ENCODE data around the gene RHOA. TPM values are rescaled to one million over a fixed set of nuclear protein-coding genes. Genes with fewer than 3 reads are reported as not detected.
A peak's percentile ranks its signal among the peaks of the same experiment; 100 is the strongest.
"Not testable (repeated sequence)": the region's sequence is repeated elsewhere in the genome, so short reads cannot be mapped to it uniquely, and the experiment has no call there.

RHOA gene
- total and polyA plus RNA-seq, 2 experiments from 2014 or later, result 781 to 996 TPM

DNA sequence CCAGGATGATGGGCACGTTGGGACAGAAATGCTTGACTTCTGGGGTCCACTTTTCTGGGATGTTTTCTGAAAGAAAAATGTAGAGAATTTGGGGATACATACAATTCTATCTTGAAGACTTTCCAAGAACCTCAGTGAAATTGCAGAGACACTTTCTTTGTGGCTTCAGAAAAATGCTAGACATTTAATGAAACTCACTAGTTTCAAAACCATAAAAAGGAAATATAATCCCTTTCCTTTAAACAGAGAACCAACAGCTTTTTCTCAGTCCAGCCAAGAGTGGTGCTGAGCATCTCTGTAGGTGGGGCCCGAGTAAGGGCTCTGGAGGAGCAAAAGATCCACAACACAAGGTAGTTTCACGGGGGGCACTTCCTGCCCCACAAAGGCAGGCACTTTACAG, 49.2 kb downstream of the RHOA start:
- peaks cover 5% of the 10 kb centered on the region; the same call in 1 of the 2 replicates for H4K20me1 ChIP-seq (ENCODE audit: insufficient read depth)
- H3K9me3 ChIP-seq (ENCODE audit: low read depth), result no peaks in the 10 kb centered on the region
- H3K4me2 ChIP-seq (ENCODE audit: unreplicated experiment), result peak overlapping the region; percentile 33
- H3F3A ChIP-seq (ENCODE audit: insufficient read depth), result peaks cover 58% of the 10 kb centered on the region
- H3K27ac ChIP-seq, result peak overlapping the region; percentile 50
- WGBS, 2 experiments (ENCODE audit: low coverage in 1 of 2, low lambda C conversion rate in 2 of 2, missing lambda C conversion rate in 2 of 2), result 74 to 78% methylated on average over 3 of the region's 3 CpGs
- H3K9ac ChIP-seq, result no peak overlapping the region
- H3K9me2 ChIP-seq (ENCODE audit: insufficient read depth), result no peaks in the 10 kb centered on the region
- H3K4me1 ChIP-seq (ENCODE audit: insufficient read depth), result peaks cover 40% of the 10 kb centered on the region
- TF ChIP-seq EZH2 (IDR thresholded peaks at IDR 0.05; ENCODE audit: insufficient read depth, poor library complexity, severe bottlenecking) (no peak), EZH2phosphoT487 (IDR thresholded peaks at IDR 0.05; ENCODE audit: insufficient read depth, low read depth) (no peak)
- peak; percentile 42 for DNase-seq
- H2AFZ ChIP-seq, result no peak overlapping the region
- H3K27me3 ChIP-seq (replicated peaks; ENCODE audit: insufficient read depth), result no peaks in the 10 kb centered on the region
- no peak overlapping the region for H3K4me3 ChIP-seq
- H3K36me3 ChIP-seq (ENCODE audit: low read depth), result peaks cover 74% of the 10 kb centered on the region
- in situ Hi-C loops (cut with MboI), result no loop called here
- peaks cover 87% of the 10 kb centered on the region for H3K79me2 ChIP-seq (ENCODE audit: insufficient read depth)

DNA sequence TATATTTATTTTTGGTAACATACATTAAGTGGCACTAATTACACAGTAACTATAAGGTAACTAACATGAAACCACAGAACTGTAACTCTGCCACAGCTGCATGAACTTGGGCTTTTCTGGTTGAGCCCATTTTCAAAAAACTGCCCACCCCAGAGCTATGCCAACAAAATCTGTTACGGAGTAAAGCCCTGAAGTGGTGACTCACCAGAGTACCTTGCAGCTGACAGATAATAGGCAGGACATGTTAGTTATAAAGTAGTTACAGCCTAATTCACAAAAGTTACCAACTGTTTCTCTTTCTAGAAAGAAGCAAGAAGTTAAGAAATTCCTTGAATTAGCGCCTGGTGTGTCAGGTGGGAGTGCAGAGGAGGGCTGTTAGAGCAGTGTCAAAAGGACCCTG, 52.2 kb downstream of the RHOA start:
- Histone ChIP-seq H3K4me2 (ENCODE audit: unreplicated experiment) (peak overlapping the region; percentile 63), H3K9ac (peak overlapping the region; percentile 88; the same call in 1 of the 2 replicates), H3K27me3 (replicated peaks; ENCODE audit: insufficient read depth) (no peaks in the 10 kb centered on the region), H2AFZ (no peak overlapping the region), H3K4me3 (peak overlapping the region; percentile 76; the same call in 1 of the 2 replicates), H3K9me2 (ENCODE audit: insufficient read depth) (no peaks in the 10 kb centered on the region), H3K36me3 (ENCODE audit: low read depth) (peaks cover 54% of the 10 kb centered on the region), H4K20me1 (ENCODE audit: insufficient read depth) (no peaks in the 10 kb centered on the region), H3K79me2 (ENCODE audit: insufficient read depth) (peaks cover 82% of the 10 kb centered on the region), H3K4me1 (ENCODE audit: insufficient read depth) (peaks cover 50% of the 10 kb centered on the region), H3K9me3 (ENCODE audit: low read depth) (no peaks in the 10 kb centered on the region), H3F3A (ENCODE audit: insufficient read depth) (peaks cover 62% of the 10 kb centered on the region), H3K27ac (peak overlapping the region; percentile 83)
- DNase-seq, result peak; percentile 62
- in situ Hi-C loops (cut with MboI), result no loop called here
- 64 to 67% methylated on average over 2 of the region's 2 CpGs for WGBS, 2 experiments (ENCODE audit: low coverage in 1 of 2, low lambda C conversion rate in 2 of 2, missing lambda C conversion rate in 2 of 2)
- TF ChIP-seq EZH2 (IDR thresholded peaks at IDR 0.05; ENCODE audit: insufficient read depth, poor library complexity, severe bottlenecking), result no peak
- no peak for TF ChIP-seq EZH2phosphoT487 (IDR thresholded peaks at IDR 0.05; ENCODE audit: insufficient read depth, low read depth)

DNA sequence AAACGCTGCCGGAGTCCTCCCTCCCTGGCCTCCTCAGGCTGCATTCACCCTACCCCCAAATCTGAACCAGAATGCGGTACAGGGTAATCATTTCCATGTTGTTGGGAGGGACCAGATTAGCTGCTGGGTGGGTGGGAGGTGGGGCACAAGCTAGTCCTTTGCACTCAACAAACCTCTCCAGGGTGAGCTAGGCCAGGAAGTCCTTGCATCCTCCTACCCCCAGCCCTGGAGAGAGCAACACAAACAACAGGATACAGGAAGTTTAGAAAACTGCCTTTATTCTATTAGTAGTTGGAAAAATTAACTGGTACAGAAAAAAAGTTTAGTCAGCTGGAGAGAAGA, 52.9 kb downstream of the RHOA start:
- no peak for DNase-seq
- H4K20me1 ChIP-seq (ENCODE audit: insufficient read depth), result no peaks in the 10 kb centered on the region
- peaks cover 63% of the 10 kb centered on the region for H3F3A ChIP-seq (ENCODE audit: insufficient read depth)
- peak overlapping the region; percentile 63 for H3K4me2 ChIP-seq (ENCODE audit: unreplicated experiment)
- 3 to 12% methylated on average over 3 of the region's 3 CpGs for WGBS, 2 experiments (ENCODE audit: low coverage in 1 of 2, low lambda C conversion rate in 2 of 2, missing lambda C conversion rate in 2 of 2)
- H3K9ac ChIP-seq, result peak overlapping the region; percentile 88
- peak overlapping the region; percentile 83 for H3K27ac ChIP-seq
- H3K36me3 ChIP-seq (ENCODE audit: low read depth), result peaks cover 48% of the 10 kb centered on the region
- no peaks in the 10 kb centered on the region for H3K9me3 ChIP-seq (ENCODE audit: low read depth)
- H3K4me1 ChIP-seq (ENCODE audit: insufficient read depth), result peaks cover 50% of the 10 kb centered on the region
- H2AFZ ChIP-seq, result no peak overlapping the region
- no peaks in the 10 kb centered on the region for H3K27me3 ChIP-seq (replicated peaks; ENCODE audit: insufficient read depth)
- H3K79me2 ChIP-seq (ENCODE audit: insufficient read depth), result peaks cover 74% of the 10 kb centered on the region
- in situ Hi-C loops (cut with MboI), result no loop called here
- peak overlapping the region; percentile 76 for H3K4me3 ChIP-seq
- H3K9me2 ChIP-seq (ENCODE audit: insufficient read depth), result no peaks in the 10 kb centered on the region
- TF ChIP-seq EZH2 (IDR thresholded peaks at IDR 0.05; ENCODE audit: insufficient read depth, poor library complexity, severe bottlenecking), result no peak
- no peak for TF ChIP-seq EZH2phosphoT487 (IDR thresholded peaks at IDR 0.05; ENCODE audit: insufficient read depth, low read depth)

DNA sequence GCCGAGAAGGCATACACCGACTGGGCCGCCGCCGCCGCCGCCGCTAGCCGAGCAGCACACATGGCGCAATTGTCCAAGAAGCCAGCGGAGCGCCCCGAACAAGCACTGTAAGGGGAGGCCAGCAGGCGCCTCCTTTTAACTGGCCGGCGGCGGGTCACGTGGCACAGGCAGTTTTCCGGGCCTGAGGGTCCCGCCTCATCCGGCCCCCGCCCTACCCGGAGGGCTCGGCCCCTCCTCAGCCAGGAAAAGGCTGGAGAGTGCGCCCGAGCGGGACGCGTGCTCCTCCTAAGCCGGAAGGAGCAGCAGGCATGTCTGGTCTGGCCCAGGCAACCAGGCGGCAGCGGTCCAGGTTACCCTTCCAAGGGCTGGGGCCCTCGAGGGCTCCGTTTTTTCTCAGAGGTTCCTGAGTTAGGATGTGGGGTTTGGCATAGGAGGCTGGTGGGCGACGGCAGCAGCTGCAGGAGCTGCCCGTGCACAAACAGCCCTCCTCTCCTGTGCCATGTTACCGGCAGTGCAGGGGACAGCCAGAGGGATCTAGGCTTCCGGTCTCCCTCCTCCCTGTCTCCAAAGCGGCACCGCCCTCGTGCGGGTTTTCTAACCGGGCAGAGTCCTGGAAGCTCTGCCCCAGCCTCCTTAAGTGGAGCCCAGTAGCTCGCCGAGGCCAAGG, 53.4 kb downstream of the RHOA start, which contains the start of gene GPX1:
TSS of gene GPX1 (minus strand) at position 137 of the 667 bp plus-strand sequence. CDS start at position 62, 75 bp downstream.
- in situ Hi-C loops (cut with MboI), result no loop called here
- H3K4me2 ChIP-seq (ENCODE audit: unreplicated experiment), result peak within 1 kb of the TSS; percentile 73
- H3K79me2 ChIP-seq (ENCODE audit: insufficient read depth), result peaks cover 69% of the 10 kb centered on the region
- peak within 1 kb of the TSS; percentile 88 for H3K9ac ChIP-seq
- H3K27me3 ChIP-seq (replicated peaks; ENCODE audit: insufficient read depth), result no peaks in the 10 kb centered on the region
- DNase-seq, result peak; percentile 95
- H3F3A ChIP-seq (ENCODE audit: insufficient read depth), result peaks cover 63% of the 10 kb centered on the region
- H3K9me2 ChIP-seq (ENCODE audit: insufficient read depth), result no peaks in the 10 kb centered on the region
- no peaks in the 10 kb centered on the region for H4K20me1 ChIP-seq (ENCODE audit: insufficient read depth)
- H2AFZ ChIP-seq, result no peak within 1 kb of the TSS
- H3K4me1 ChIP-seq (ENCODE audit: insufficient read depth), result peaks cover 46% of the 10 kb centered on the region
- no peak for TF ChIP-seq EZH2 (IDR thresholded peaks at IDR 0.05; ENCODE audit: insufficient read depth, poor library complexity, severe bottlenecking)
- TF ChIP-seq EZH2phosphoT487 (IDR thresholded peaks at IDR 0.05; ENCODE audit: insufficient read depth, low read depth), result no peak
- H3K9me3 ChIP-seq (ENCODE audit: low read depth), result no peaks in the 10 kb centered on the region
- H3K27ac ChIP-seq, result peak within 1 kb of the TSS; percentile 83
- 1 to 2% methylated on average over 26 to 38 of the region's 46 CpGs for WGBS, 2 experiments (ENCODE audit: low coverage in 1 of 2, low lambda C conversion rate in 2 of 2, missing lambda C conversion rate in 2 of 2)
- peaks cover 44% of the 10 kb centered on the region for H3K36me3 ChIP-seq (ENCODE audit: low read depth)
- H3K4me3 ChIP-seq, result peak within 1 kb of the TSS; percentile 76

DNA sequence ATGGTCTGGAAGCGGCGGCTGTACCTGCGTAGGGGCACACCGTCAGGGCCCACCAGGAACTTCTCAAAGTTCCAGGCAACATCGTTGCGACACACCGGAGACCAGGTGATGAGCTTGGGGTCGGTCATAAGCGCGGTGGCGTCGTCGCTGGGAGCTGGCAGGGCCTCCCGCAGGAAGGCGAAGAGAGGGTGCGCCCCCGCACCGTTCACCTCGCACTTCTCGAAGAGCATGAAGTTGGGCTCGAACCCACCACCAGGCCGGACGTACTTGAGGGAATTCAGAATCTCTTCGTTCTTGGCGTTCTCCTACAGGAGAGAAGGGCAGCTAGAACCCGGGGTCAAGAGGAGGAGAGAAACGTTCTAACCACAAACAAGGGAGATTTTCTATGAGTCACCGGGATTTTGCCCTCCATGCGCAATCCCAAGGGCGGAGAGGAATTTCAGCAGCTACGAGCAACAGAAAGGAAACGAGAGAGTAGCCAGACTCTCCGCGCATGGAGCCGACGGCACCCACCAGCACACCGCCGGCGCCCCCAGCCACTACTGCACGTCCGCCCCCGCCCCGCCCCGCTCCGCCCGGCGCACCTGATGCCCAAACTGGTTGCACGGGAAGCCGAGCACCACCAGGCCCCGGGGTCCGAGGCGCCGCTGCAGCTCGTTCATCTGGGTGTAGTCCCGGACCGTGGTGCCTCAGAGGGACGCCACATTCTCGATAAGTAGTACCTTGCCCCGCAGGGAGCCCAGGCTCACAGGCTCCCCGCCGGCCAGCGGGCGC, 54.1 kb downstream of the RHOA start:
- H4K20me1 ChIP-seq (ENCODE audit: insufficient read depth); H3K9me3 ChIP-seq (ENCODE audit: low read depth); in situ Hi-C loops (cut with MboI); H2AFZ ChIP-seq; H3K9me2 ChIP-seq (ENCODE audit: insufficient read depth); H3K27me3 ChIP-seq (replicated peaks; ENCODE audit: insufficient read depth): not testable (repeated sequence)
- H3K4me2 ChIP-seq (ENCODE audit: unreplicated experiment), result peak overlapping the region; percentile 73
- H3K9ac ChIP-seq, result peak overlapping the region; percentile 88
- H3K4me1 ChIP-seq (ENCODE audit: insufficient read depth), result peaks cover 40% of the 10 kb centered on the region
- peaks cover 62% of the 10 kb centered on the region for H3K79me2 ChIP-seq (ENCODE audit: insufficient read depth)
- peak overlapping the region; percentile 83 for H3K27ac ChIP-seq
- H3F3A ChIP-seq (ENCODE audit: insufficient read depth), result peaks cover 67% of the 10 kb centered on the region
- peak overlapping the region; percentile 76 for H3K4me3 ChIP-seq
- WGBS, 2 experiments (ENCODE audit: low coverage in 1 of 2, low lambda C conversion rate in 2 of 2, missing lambda C conversion rate in 2 of 2), result 2 to 4% methylated on average over 57 to 58 of the region's 63 CpGs
- H3K36me3 ChIP-seq (ENCODE audit: low read depth), result peaks cover 44% of the 10 kb centered on the region
- DNase-seq, result peak; percentile 96

DNA sequence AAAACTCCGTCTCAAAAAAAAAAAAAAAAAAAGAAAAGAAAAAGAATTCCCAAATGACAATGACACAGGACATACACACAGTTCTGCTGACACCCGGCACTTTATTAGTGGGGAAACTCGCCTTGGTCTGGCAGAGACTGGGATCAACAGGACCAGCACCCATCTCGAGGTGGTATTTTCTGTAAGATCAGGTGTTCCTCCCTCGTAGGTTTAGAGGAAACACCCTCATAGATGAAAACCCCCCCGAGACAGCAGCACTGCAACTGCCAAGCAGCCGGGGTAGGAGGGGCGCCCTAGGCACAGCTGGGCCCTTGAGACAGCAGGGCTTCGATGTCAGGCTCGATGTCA, 54.7 kb downstream of the RHOA start:
- in situ Hi-C loops (cut with MboI), result not testable (repeated sequence)
- Histone ChIP-seq H3K36me3 (ENCODE audit: low read depth) (peaks cover 38% of the 10 kb centered on the region), H3K79me2 (ENCODE audit: insufficient read depth) (peaks cover 56% of the 10 kb centered on the region)

More for the DNA sequence above, 54.7 kb downstream of the RHOA start:
- not testable (repeated sequence) for H3K27me3 ChIP-seq (replicated peaks; ENCODE audit: insufficient read depth); H4K20me1 ChIP-seq (ENCODE audit: insufficient read depth); H3K9me3 ChIP-seq (ENCODE audit: low read depth); H2AFZ ChIP-seq; H3K9me2 ChIP-seq (ENCODE audit: insufficient read depth)
- peak overlapping the region; percentile 83 for H3K27ac ChIP-seq
- peak; percentile 20 for DNase-seq
- H3K4me3 ChIP-seq, result peak overlapping the region; percentile 76
- H3K4me2 ChIP-seq (ENCODE audit: unreplicated experiment), result peak overlapping the region; percentile 73
- peaks cover 40% of the 10 kb centered on the region for H3K4me1 ChIP-seq (ENCODE audit: insufficient read depth)
- WGBS, 2 experiments (ENCODE audit: low coverage in 1 of 2, low lambda C conversion rate in 2 of 2, missing lambda C conversion rate in 2 of 2), result 23 to 38% methylated on average over 6 to 8 of the region's 10 CpGs
- H3F3A ChIP-seq (ENCODE audit: insufficient read depth), result peaks cover 67% of the 10 kb centered on the region
- peak overlapping the region; percentile 88 for H3K9ac ChIP-seq
